Left cardiac atrium (tissue), 4 donors: ENCODE data around the gene TBC1D1. TPM values are rescaled to one million over a fixed set of nuclear protein-coding genes. Genes with fewer than 3 reads are reported as not detected.

ENCODE experiments used
- ATAC-seq, 2 donors: fragments of 200-7000 bp; cut with Tn5 transposase; one replicate each; pipeline ENCODE4 v1.9.1; 2020; ENCODE audit warnings: mild to moderate bottlenecking in 2 of 2, moderate library complexity in 2 of 2
- DNase-seq: peaks from one replicate; pipeline ENCODE4 v3.0.0-alpha.2; 2020
- intact Hi-C, 2 donors: fragments of 100-400 bp; cut with DNase I; formaldehyde crosslinking; loops; one replicate each; pipeline versions ENCODE4 v1.14.1 to v1.15.1; 2022 to 2023
- total RNA-seq, 2 donors: library from RNA; stranded (reverse); fragmentation: NEBNext Ultra II Directional; extraction: Animal tissue kit (Norgen Biotek cat#: 25700); gene quantifications; one replicate each; pipeline ENCODE4 v1.2.1, GENCODE V29; 2021
- donor health status: DM: no; HTN: yes; CAD: no.
- donor health status: DM: no; HTN: yes; CAD: no; lungs with severe emphysema.
- donor health status: DM: yes; HTN: yes; CAD: no.
- donor health status: Dilated cardiomyopathy.

Gene TBC1D1
- total RNA-seq, 2 donors from 2014 or later: 116 to 130 TPM

DNA sequence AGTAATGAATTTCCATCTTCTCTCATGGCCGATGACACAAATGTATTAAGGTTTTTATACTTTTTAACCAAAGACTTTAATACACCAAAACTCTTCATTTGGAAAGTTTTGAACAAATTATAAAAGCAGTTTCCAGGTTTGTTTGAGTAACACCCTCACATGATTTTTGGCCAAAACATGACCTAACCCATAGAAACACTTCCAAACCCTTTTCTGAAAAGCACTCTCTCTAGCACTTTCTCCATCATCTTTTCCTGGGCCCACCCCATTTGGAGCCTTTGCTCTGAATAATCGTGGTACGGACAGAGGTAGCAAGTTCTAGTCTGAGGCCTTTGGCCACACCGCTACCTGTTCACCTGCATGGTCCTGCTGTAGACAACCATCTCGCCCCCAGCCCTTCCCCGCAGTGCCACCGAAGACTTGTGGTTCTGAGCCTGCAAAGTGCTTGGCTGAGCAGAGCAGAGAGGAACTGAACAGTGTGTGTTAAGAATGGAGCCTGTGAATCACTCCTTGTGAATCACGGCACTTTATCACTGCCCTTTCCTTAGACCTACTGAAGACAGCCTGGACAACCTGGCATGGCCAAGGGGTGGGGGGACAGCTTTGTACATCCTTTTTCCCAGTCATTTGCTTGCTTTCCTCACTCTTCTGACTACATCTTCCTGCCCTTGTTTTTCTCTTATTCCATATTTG, 251.1 kb downstream of the TBC1D1 start:
- intact Hi-C loops: no loop called here
- no peak for DNase-seq
- peak in 1 of 2 donors; percentile 84 for ATAC-seq

DNA sequence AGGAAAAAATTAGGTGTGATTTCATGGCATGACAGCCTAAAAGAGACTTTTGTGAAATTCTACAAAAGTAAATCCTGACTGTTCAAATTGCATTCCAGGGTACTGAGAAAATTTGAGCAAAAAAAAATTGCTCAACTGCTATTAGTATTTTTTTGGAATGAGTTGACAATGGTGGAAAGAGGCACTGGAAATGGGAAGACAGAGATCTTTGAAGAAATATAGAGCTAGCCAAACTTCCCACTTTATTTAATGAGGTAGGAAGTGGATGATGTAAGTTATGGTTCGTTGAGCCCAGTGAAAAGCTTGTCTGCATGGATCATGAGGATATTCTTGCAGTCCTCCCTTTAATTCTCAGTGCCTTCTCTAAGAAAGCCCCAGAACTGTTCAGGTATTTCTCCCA, 253.1 kb downstream of the TBC1D1 start:
- no peak for ATAC-seq
- intact Hi-C loops: no loop called here
- DNase-seq: no peak

DNA sequence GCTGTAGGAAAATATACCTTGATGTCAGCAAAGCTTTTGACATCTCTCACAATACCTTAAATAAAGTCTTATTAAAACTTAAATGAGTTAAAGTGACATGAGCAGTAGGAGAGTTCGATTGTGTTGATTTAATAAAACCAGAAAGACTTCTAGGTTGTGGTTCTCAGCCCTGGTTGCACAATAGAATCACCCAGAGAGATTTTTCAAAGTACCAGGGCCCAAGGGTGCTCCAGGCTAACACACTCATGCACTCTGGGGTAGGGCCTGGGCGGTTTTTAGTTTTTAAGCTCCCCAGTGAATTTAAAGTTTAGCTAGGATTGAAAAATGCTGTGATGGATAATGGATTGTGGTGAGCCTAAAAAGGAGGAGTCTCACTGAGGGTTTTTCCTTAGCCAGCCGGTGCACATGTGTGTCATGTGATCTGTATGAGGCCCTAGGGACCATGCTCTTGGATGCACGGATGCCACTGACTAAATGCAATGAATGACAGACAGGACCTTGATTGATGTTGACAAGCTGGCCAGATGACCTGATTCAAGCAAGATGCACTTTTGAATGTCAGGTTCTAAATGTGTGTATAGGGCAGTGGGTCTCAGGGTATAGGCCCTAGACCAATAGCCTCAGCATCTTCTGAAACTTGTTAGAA, 254.3 kb downstream of the TBC1D1 start:
- DNase-seq (no peak), ATAC-seq (peak in 1 of 2 donors; percentile 9)
- intact Hi-C loops: no loop called here

DNA sequence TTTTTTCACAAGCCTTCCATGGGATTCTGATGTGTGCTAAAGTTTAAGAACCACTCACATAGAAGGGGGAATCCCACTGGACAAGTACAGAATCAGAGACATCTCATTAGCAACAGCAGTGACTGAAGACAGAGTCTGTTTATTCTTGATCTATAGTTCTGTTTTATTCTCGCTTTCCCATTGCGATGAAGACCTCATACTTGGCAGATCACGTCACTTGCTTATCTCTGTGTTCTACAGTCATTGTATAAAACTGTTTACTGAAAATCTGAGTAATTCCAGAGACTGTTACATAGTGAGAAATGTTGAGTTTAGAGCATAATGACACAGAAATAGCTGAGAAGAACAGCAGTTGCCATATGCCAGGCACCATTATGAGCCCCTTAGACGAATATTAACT, 254.9 kb downstream of the TBC1D1 start:
- ATAC-seq (peak in 1 of 2 donors; percentile 77), DNase-seq (no peak)
- intact Hi-C loops: no loop called here

DNA sequence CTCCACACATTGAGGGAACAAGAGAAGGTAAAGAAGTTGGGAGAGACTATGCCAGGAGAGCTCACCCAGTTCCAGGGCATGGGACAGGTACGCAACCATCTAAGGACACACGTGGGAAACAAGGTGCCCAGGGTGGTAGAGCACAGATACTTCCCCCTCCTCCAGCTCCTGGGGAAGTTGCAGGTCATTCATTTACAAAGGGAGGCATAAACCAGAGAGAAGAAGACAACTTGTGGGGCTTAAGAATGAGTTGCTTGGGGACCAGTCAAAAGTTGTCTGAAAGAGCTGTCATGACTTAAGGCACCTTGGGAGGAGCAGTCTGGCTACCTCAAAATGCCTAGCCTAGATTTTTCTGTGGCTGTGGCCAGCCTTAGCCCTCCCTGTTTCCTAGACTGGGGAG, 255.5 kb downstream of the TBC1D1 start:
- DNase-seq: no peak
- intact Hi-C loops: no loop called here
- no peak for ATAC-seq

DNA sequence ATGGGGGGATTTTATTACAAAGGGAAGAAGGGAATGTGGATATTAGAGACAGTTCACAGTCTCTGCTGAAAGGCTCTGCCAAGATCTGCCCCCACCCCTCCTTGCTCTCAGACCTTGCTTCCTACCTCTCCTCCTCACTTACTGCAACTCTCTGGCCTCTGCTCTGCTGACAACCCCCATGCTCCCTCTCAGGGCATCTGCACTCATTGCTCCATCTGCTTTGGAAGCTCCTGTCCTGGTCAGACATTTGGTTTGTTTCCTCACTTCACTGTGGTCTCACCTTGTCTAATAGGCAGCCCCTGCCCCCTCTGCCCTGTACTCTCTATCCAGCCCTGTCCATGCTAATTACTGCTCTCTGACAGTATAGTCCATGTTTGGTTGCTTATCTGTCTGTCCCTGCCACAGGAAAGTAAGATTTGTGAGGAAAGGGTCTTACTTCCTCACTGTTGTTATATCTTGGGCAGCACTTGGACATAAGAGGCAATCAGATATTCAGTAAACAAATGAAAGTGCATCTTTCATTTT, 258.6 kb downstream of the TBC1D1 start:
- no peak for DNase-seq
- intact Hi-C loops: no loop called here

DNA sequence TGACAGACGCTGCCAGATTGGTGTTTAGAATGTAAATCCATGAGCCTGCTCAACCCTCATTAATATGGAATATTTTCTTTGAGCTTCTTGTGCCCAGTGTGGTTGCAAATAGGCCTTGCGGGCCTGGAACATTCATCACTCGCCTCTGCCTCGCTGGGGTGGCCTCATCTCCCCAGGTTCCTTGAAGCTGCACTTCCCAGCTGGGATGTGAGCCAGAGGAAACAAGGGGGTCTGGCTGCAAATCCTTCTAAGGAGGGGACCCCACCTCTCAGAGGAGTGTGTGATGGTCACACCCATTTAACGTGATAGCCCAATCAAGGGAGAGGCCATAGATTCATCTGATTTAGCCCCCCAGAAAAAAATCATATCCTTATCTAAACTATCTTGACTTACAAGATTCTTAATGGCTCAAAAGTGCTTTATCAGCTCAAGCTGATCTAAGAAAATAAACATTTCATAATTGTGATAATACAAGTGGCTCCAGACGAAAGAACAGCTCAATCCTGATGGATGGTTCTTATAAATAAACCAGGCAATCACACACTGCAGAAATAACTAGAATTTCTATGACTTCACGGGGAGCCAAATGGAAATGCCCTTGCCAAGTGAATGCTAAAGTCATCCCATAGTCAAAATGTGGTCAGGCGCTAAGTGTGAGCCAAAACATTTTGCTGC, 259.2 kb downstream of the TBC1D1 start:
- ATAC-seq (peak in 1 of 2 donors; percentile 54), DNase-seq (no peak)
- intact Hi-C loops: no loop called here

More for the DNA sequence above, 258.6 kb downstream of the TBC1D1 start:
- ATAC-seq: no peak

DNA sequence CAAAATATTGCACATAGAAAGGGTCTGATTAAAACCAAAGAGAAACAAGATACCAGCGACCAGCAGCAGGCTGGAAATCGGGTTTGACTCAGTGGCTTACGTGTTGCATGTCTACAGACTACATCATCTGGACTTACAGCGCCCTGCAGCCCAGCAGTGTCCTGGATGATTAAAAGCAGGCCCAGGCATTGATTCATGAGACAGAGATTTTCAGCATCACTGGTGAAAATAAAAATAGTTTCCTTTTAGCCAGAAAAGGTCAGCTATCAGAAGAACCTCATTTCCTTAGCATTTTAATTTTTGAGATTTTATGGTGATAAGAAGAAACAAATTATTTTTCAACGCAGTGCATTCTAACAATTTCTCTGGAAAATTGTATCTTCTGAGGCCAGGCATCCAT, 259.9 kb downstream of the TBC1D1 start:
- no peak for DNase-seq
- intact Hi-C loops: no loop called here
- no peak for ATAC-seq

DNA sequence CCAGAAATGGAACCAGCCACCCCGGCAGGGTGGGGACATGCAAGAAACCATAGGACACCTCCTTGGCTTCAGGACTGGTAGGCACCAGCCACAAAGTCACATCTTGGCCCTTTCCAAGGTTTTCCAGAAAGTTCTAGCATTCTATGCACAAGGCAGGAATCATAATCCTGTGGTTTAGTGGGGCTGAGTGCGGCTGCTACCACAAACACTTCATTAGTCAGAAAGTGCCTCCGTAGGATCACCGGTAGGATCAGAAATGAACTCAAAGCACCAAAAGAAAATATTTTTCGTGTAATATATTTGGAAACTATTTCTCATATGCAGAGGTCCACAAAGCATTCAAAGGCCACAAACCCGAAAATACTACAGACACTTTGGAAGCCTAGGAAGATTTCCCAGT, 261.0 kb downstream of the TBC1D1 start:
- DNase-seq (no peak), ATAC-seq (no peak)
- intact Hi-C loops: no loop called here

DNA sequence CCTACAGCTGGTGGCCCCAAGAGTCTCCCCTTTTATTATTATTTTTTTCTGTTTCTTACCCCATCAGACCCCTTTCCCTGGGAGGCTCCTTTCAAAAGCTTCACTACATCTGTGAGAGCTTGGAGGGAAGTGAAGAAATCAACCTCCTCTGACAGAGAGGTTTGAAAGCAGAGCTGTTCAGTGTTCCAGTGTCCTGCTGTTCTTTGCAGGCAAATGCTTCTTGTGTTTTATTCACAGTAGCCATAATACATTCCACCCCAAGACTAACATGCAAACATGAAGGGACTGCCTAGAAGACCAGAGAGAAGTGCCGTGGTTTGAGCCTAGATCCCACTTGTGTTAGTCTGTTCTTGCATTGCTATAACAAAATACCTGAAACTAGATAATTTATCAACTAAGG, 261.4 kb downstream of the TBC1D1 start:
- no peak for DNase-seq
- intact Hi-C loops: no loop called here

DNA sequence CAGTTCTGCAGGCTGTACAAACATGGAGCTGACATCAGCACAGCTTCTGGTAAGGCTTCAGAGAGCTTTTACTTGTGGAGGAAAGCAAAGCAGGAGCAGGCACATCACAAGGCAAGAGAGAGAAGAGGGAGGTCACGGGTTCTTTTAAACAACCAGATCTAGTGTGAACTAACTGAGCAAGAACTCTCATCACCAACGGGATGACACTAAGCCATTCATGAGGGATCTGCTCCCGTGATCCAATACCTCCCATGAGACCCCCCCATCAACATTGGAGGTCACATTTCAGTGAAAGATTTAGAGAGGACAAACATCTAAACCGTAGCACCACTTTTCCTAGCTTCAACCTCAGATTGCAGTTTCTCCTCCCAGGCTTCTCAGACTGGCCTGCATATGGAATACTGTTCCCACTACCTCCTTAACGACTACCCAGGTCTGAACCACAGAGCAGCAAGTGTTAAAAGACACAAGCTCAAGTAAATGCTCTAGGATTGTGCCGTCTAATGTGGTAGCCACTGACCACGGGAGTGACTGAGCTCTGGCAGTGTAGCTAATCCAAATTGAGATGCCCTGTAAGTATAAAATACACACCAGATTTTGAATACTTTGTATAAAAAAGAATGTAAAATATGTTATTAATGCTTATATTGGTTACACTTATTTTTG, 262.0 kb downstream of the TBC1D1 start:
- ATAC-seq: no peak
- no peak for DNase-seq
- intact Hi-C loops: no loop called here

More for the DNA sequence above, 261.4 kb downstream of the TBC1D1 start:
- no peak for ATAC-seq

DNA sequence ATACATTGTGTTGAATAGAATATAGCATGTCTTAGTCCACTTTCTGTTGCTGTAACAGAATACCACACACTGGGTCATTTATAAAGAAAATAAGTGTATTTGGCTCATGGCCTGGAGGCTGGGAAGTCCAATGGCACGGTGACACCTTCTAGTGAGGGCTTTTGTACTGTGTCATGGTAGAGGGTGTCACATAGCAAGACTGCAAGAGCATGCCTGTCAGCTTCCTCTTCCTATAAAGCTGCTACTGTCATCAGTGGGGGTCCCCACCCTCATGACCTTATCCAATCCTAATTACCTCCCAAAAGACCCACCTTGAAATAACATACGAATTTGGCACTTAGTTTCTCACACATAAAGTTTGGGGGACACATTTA, 262.5 kb downstream of the TBC1D1 start:
- intact Hi-C loops: no loop called here
- DNase-seq (no peak), ATAC-seq (no peak)

DNA sequence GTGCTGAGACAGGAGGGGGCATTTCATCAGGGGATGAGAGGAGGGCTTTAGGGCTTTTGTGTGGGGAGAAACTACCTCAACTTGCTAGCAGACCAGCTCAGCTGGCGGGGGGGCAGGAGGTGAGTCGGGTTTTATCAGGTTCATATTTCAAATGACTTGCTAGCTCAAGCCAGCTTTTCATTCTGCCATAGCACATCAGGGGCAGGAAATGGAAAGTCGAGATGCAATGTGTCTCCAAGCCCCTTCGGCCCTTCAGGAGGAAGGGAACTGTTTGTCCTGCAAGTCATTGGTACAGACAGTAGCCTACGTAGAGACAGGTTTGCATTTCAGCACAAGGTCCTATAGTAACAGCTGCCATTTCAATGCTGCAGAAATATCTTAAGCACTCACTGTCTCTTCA, 263.4 kb downstream of the TBC1D1 start:
- ATAC-seq (no peak), DNase-seq (no peak)
- intact Hi-C loops: no loop called here

DNA sequence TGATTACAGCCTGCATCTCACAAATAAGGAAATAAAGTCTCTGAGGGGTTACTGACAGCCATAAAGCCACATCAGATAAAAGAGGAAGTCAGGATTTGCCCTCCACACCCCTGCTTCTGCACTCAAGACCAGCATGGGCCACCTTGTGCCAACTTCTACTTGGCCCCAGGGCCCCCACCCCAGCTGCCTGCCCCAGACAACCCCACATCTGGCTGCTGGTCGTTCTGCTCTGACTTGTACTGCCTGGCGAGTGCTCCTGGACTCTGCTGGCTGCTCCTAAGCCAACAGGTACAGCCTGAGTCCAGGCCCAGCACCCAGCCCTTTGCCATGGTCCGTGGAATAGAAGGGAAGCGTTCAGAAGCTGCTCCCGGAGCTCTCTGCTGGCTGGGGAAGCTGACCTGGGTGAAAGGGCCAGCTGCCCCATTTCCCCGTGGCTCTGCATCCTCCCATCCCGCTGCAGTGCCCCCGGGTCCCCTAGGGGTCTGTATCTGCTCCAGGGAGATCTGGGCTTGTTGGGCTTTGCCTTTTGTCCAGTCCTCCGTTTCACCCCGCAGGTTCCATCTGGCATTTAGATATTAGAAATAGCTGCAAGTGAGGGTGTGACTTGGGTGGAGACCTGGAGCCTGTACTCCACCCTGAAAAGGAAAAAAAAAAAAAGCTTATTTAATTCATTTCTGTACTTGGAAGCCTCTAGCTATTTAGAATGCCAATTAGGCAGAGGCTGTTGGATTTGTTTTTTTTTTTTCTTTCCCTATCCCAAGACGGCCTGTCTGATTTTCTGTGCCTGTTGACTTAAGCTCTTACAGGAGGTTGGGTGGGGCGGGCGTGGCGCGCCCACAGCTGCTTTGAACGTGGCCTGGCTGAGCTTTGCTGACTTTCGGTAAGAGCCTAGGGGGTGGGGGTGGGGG, 264.1 kb downstream of the TBC1D1 start:
- peak; percentile 54 to 84 for ATAC-seq
- intact Hi-C loops: no loop called here
- DNase-seq: peak; percentile 73

DNA sequence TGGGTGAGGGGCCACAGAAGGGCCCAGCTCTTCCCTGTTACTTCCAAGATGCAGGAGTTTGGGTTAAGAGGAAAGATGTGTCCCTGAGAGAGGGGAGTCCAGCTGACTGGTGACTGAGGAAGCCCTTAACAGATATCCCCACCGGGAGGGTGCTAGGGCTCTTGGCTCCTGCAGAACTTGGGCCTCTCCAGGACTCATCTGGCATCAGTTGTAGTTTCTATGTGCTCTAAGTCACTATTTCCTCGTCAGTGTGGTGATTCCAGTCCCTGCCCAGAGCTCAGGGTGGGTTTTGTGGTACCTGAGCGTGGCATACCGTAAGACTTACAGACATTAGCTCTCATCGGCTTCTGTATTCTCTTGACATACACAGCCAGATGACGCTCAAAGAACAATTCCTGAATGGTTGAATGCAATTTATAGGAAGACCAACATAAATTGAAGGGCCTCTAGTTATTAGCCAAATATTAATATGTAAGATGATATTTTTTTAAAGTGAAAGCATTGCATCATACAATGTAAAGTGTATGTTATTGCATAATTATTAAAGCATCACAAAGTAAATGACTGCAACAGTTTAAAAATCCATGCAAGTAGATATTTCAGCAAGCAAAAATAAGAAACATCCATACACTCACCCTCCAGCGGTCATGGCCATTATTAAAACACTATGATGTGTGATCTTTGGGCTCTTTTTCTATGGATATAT, 264.9 kb downstream of the TBC1D1 start:
- intact Hi-C loops: no loop called here
- DNase-seq (no peak), ATAC-seq (peak in 1 of 2 donors; percentile 5)

DNA sequence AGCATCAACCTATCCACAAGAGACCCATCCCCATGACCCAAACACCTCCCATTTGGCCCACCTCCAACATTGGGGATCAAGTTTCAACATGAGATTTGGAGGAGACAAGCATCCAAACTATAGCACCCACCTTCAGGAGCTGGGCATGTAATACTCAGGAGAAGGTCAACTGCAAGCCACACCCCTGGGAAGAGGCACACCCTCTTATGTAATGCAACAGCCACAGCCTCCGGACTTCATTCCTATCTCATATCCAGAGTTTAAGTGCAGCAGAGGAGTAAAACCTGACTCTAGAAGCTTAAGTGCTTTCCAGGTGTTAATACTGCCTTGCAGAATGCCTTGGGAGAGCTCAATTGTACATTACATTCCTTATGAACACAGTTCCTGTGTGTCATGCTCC, 266.7 kb downstream of the TBC1D1 start:
- intact Hi-C loops: no loop called here
- DNase-seq (no peak), ATAC-seq (peak in 1 of 2 donors; percentile 32)

DNA sequence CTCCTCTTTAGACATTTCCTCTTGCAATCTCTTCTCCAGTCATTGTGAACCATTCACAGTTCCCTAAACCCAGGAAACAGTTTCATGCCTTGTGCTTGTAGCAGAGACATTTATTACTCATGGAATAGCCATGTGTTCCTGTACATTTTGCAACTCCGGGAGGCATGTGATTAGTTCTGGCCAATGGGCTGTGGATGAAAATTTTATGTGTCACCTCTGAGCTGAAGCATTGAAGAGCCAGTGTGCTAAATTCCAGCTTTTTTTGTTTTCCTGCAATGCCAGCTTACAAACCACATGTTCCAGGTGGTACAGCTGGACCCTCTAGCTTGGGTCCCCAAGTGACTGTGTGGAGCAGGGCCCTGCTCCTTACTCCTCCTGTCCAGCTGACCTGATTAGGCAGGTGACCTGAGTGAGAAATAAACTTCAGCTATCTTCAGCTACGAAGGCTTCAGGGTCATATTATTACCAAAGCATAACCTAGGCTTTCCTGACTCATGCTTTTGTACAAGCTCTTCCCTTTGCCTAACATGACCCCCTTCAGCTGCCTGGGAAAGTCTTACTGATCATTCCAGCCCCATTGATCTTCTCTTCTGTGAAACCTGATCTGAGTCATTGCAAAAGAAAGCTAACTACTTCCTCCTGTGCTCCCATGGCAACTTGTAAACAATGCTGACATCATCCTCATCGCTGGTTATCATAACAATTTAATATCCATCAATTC, 269.8 kb downstream of the TBC1D1 start:
- intact Hi-C loops: no loop called here
- ATAC-seq (peak; percentile 43 to 78), DNase-seq (no peak)
